ENCODE results near the gene KRT33A.

Gene KRT33A

DNA sequence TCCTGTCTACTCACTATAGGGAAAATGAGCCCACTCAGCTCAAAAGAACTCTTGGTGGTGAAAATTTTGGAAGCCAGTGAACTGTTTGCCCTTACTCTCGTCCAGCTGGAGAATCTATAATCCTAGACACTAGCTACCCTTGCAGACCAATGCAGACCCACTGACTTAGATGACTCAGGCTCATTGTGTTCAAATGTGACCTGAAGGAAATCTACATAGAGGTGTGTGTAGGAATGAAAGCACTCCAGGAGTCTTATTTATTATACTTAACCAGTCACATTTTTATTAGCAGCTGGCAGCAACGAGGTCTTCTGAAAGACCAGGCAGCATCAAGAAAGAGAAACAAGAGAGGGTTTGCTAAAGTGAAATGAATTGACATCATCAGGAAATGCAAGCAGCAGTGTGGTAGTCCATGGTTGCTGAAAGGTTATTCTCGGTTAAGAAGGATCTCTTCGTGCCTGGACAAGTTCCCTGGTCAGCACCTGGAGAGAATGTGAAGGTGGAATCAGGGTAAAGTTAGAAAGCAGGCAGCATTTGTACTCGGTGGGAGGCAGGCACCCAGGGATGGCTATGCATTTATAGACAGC is 49.3 kb downstream of the KRT33A start:
- no peak for DNase-seq

DNA sequence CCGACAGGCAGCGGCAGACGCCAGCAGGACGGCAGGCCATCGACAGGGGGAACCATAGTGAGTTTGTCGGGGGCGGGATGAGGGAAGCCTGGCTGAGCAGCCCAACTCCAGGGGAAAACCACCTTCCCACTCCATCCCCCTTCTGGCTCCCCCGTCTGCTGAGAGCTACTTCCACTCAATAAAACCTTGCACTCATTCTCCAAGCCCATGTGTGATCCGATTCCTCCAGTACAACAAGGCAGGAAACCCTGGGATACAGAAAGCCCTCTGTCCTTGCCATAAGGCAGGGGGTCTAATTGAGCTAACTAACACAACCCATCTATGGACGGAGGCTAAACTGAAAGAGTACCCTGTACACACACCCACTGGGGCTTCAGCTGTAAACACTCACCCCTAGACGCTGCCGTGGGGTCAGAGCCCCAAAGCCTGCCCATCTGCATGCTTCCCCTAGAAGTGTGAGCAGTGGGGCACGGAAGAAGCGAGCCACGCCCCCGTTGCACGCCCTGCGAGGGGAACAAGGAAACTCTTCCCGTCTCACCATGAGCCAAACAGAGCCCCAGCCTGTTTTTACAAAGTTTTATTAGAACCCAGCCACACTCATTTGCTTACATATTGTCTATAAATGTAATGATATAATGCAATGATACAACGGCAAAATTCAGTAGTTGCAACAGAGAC is 52.0 kb downstream of the KRT33A start:
- no peak for DNase-seq

DNA sequence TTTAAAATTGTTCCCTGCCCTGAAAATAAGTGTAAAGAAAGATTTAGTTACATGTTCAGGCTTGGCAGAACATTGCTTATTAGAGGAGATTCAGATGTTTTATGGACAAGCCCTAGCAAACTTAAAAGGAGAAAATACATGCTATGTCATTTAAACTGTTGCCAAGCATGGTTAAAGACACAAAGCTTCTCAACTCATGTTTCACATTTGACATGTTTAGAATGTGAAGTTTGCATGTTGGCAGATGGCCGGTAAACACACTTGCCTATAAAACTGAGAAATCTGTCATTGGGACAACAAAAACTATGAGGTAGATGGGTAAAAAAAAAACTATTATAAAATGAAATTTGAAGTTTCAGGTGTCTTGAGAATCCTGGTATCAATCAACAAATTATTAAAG is 53.8 kb downstream of the KRT33A start:
- no peak for DNase-seq
